ENCODE data around the gene ARHGEF26.

The ARHGEF26 gene

DNA sequence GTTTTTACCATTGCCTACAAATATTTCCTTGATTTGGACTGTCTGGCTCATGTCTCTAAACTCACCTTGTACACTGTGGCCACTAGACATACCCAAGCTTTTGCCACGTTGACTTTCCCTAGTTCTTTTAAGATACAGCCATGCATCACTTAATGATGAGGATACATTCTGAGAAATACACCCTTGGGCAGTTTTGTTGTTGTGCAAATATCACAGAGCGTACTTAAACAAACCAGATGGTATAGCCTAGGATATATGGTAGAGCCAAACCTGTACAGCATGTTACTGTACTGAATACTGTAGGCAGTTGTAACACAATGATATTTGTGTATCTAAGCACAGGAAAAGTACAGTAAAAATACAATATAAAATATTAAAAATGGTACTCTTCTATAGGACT, 5.5 kb downstream of the ARHGEF26 start:
- no peak for DNase-seq (ENCODE audit: low read depth in 1 of 2, low spot score in 1 of 2)
- TF ChIP-seq, protein P1, sequence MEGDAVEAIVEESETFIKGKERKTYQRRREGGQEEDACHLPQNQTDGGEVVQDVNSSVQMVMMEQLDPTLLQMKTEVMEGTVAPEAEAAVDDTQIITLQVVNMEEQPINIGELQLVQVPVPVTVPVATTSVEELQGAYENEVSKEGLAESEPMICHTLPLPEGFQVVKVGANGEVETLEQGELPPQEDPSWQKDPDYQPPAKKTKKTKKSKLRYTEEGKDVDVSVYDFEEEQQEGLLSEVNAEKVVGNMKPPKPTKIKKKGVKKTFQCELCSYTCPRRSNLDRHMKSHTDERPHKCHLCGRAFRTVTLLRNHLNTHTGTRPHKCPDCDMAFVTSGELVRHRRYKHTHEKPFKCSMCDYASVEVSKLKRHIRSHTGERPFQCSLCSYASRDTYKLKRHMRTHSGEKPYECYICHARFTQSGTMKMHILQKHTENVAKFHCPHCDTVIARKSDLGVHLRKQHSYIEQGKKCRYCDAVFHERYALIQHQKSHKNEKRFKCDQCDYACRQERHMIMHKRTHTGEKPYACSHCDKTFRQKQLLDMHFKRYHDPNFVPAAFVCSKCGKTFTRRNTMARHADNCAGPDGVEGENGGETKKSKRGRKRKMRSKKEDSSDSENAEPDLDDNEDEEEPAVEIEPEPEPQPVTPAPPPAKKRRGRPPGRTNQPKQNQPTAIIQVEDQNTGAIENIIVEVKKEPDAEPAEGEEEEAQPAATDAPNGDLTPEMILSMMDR (IDR thresholded peaks at IDR 0.05; ENCODE audit: insufficient read depth, low read length) = no peak
- TF ChIP-seq SPI1 (IDR thresholded peaks at IDR 0.05; ENCODE audit: borderline replicate concordance, low read depth) = no peak
- TF ChIP-seq POLR2AphosphoS5 (IDR thresholded peaks at IDR 0.05; ENCODE audit: low read depth) = no peak
- TF ChIP-seq REST (IDR thresholded peaks at IDR 0.05; ENCODE audit: insufficient replicate concordance, low read depth) = no peak
- no peak for TF ChIP-seq GABPA (IDR thresholded peaks at IDR 0.05; ENCODE audit: low read depth)
- no peak overlapping the region for H3K4me3 ChIP-seq (replicated peaks; ENCODE audit: insufficient read depth, low read length)
- H3K27me3 ChIP-seq (ENCODE audit: insufficient read depth, poor library complexity, severe bottlenecking) = peaks cover 18% of the 10 kb centered on the region
- no peak overlapping the region for H3K27ac ChIP-seq (replicated peaks)

GRCh38 chr3:154129625-154130024, 8.4 kb downstream of the ARHGEF26 start:
- H3K27ac ChIP-seq (replicated peaks) = no peak overlapping the region
- no peaks in the 10 kb centered on the region for H3K27me3 ChIP-seq (ENCODE audit: insufficient read depth, poor library complexity, severe bottlenecking)
- no peak for DNase-seq (ENCODE audit: low read depth in 1 of 2, low spot score in 1 of 2)
- TF ChIP-seq POLR2AphosphoS5 (IDR thresholded peaks at IDR 0.05; ENCODE audit: low read depth) (no peak), REST (IDR thresholded peaks at IDR 0.05; ENCODE audit: insufficient replicate concordance, low read depth) (no peak), GABPA (IDR thresholded peaks at IDR 0.05; ENCODE audit: low read depth) (no peak), SPI1 (IDR thresholded peaks at IDR 0.05; ENCODE audit: borderline replicate concordance, low read depth) (no peak)
- TF ChIP-seq, protein P1 (IDR thresholded peaks at IDR 0.05; ENCODE audit: insufficient read depth, low read length) = no peak
- no peak overlapping the region for H3K4me3 ChIP-seq (replicated peaks; ENCODE audit: insufficient read depth, low read length)

- DNase-seq (ENCODE audit: low read depth in 1 of 2, low spot score in 1 of 2) = no peak
- no peaks in the 10 kb centered on the region for H3K27me3 ChIP-seq (ENCODE audit: insufficient read depth, poor library complexity, severe bottlenecking)
- TF ChIP-seq, protein P1 (IDR thresholded peaks at IDR 0.05; ENCODE audit: insufficient read depth, low read length) = no peak
- TF ChIP-seq SPI1 (IDR thresholded peaks at IDR 0.05; ENCODE audit: borderline replicate concordance, low read depth) = no peak
- TF ChIP-seq GABPA (IDR thresholded peaks at IDR 0.05; ENCODE audit: low read depth) = no peak
- TF ChIP-seq POLR2AphosphoS5 (IDR thresholded peaks at IDR 0.05; ENCODE audit: low read depth) = no peak
- TF ChIP-seq REST (IDR thresholded peaks at IDR 0.05; ENCODE audit: insufficient replicate concordance, low read depth) = no peak
- no peak overlapping the region for H3K4me3 ChIP-seq (replicated peaks; ENCODE audit: insufficient read depth, low read length)
- H3K27ac ChIP-seq (replicated peaks) = no peak overlapping the region
Measured at GRCh38 chr3:154130540-154130939, 9.3 kb downstream of the ARHGEF26 start.

All from HL-60 (cell line).